Endothelial cell of umbilical vein (primary cell): ENCODE results near the gene USP2. TPM values are rescaled to one million over a fixed set of nuclear protein-coding genes. Genes with fewer than 3 reads are reported as not detected.

Source experiments
- BruUV-seq: library from RNA; stranded (reverse); fragments of 400-500 nt; replicated peaks from 2 replicates; lab custom pipeline; 2021; lab: Mats Ljungman, UMichigan
- CTCF ChIA-PET: fragments of 300-600, 350-600 bp; sonication (Branson Sonifier 250); formaldehyde crosslinking; loops from one replicate; lab custom pipeline; 2021; ENCODE audit warnings: antibody characterized with exemption, inconsistent platforms; lab: Charles Lee
- POLR2A ChIA-PET: fragments of 300-600, 350-600 bp; sonication (Branson Sonifier 250); formaldehyde crosslinking; loops from one replicate; lab custom pipeline; 2021; ENCODE audit warnings: antibody characterized with exemption, inconsistent platforms; lab: Charles Lee
- DNase-seq: peaks from one replicate; pipeline ENCODE4 v3.0.0-alpha.2; 2011; ENCODE audit warnings: low read depth, low spot score
- FAIRE-seq: peaks from 2 replicates; lab custom pipeline; 2011; peaks lifted over from hg19 to GRCh38; lab: Jason Lieb, UNC
- H2AFZ ChIP-seq: 2 replicates; pipeline ENCODE4 v1.6.0; 2012; ENCODE audit warnings: low read depth, low read length, control low read depth, inconsistent platforms
- H3K27ac ChIP-seq: 2 replicates; pipeline ENCODE4 v1.5.1; 2011; ENCODE audit warnings: low read depth, mild to moderate bottlenecking, control low read depth, low read length, moderate library complexity; ENCODE audit not compliant: insufficient read depth
- H3K27me3 ChIP-seq, 2 experiments: 2 replicates each; pipeline versions ENCODE4 v1.6.0 to v1.6.1; 2011; ENCODE audit warnings: low read length in 2 of 2, mixed read lengths in 1 of 2; ENCODE audit not compliant: control insufficient read depth in 2 of 2, insufficient read depth in 2 of 2
- H3K36me3 ChIP-seq, 2 experiments: 2 replicates in 1 of 2; 3 replicates in 1 of 2; pipeline ENCODE4 v1.5.1; 2011; ENCODE audit warnings: low read length in 2 of 2, mild to moderate bottlenecking in 1 of 2, moderate library complexity in 1 of 2; ENCODE audit not compliant: control insufficient read depth in 2 of 2, insufficient read depth in 2 of 2; ENCODE audit errors: extremely low read depth in 1 of 2
- H3K4me1 ChIP-seq: 3 replicates; pipeline ENCODE4 v1.5.1; 2011; ENCODE audit warnings: mild to moderate bottlenecking, low read length; ENCODE audit not compliant: control insufficient read depth, insufficient read depth; ENCODE audit errors: extremely low read depth
- H3K4me2 ChIP-seq: 2 replicates; pipeline ENCODE4 v1.6.1; 2011; ENCODE audit warnings: low read length, control low read depth, mixed read lengths; ENCODE audit not compliant: insufficient read depth
- H3K4me3 ChIP-seq, 3 experiments: fragments of 200-600 bp in 1 of 3; sonication (generic), shearing (Covaris generic) in 1 of 3; replicated peaks in 1 of 3; 2 replicates each; pipeline ENCODE4 v1.5.1; 2011 to 2016; ENCODE audit warnings: control low read depth in 3 of 3, low read length in 3 of 3, mild to moderate bottlenecking in 2 of 3, inconsistent platforms in 1 of 3, low read depth in 1 of 3, moderate library complexity in 1 of 3; ENCODE audit not compliant: insufficient read depth in 1 of 3
- H3K79me2 ChIP-seq: 2 replicates; pipeline ENCODE4 v1.6.0; 2012; ENCODE audit warnings: low read length, inconsistent platforms; ENCODE audit not compliant: control insufficient read depth, insufficient read depth
- H3K9ac ChIP-seq: replicated peaks from 2 replicates; pipeline ENCODE3; 2011; ENCODE audit warnings: low read length, control low read depth; ENCODE audit not compliant: insufficient read depth; ENCODE audit errors: extremely low read depth
- H3K9me1 ChIP-seq: replicated peaks from 3 replicates; pipeline ENCODE4 v1.6.0; 2011; ENCODE audit warnings: mild to moderate bottlenecking, low read length; ENCODE audit not compliant: control insufficient read depth, insufficient read depth; ENCODE audit errors: extremely low read depth
- H3K9me3 ChIP-seq: replicated peaks from 2 replicates; pipeline ENCODE4 v1.5.1; 2012; ENCODE audit warnings: low read length, inconsistent platforms; ENCODE audit not compliant: control insufficient read depth, insufficient read depth
- H4K20me1 ChIP-seq: replicated peaks from 2 replicates; pipeline ENCODE3; 2011; ENCODE audit warnings: mild to moderate bottlenecking, low read length; ENCODE audit not compliant: control insufficient read depth, insufficient read depth; ENCODE audit errors: extremely low read depth
- CTCF ChIP-seq, 2 donors: IDR thresholded peaks; 1 replicate in 1 of 2; 2 replicates in 1 of 2; pipeline ENCODE4 v1.5.1; 2011; ENCODE audit warnings: low read length in 2 of 2, mild to moderate bottlenecking in 2 of 2, moderate library complexity in 2 of 2, control low read depth in 1 of 2, inconsistent platforms in 1 of 2, low read depth in 1 of 2; ENCODE audit not compliant: insufficient read depth in 1 of 2; ENCODE audit errors: extremely low read depth in 1 of 2
- EZH2 ChIP-seq: IDR thresholded peaks from 2 replicates; pipeline ENCODE4 v1.6.1; 2012; ENCODE audit warnings: borderline replicate concordance, low read depth, mild to moderate bottlenecking, moderate library complexity, low read length, inconsistent platforms; ENCODE audit not compliant: severe bottlenecking
- FOS ChIP-seq: IDR thresholded peaks from 2 replicates; pipeline ENCODE4 v1.6.1; 2011; ENCODE audit warnings: mild to moderate bottlenecking, low read length, moderate library complexity, borderline replicate concordance; ENCODE audit not compliant: insufficient read depth
- GATA2 ChIP-seq: IDR thresholded peaks from 2 replicates; pipeline ENCODE4 v1.7.0; 2011; ENCODE audit warnings: low read depth, mild to moderate bottlenecking, moderate library complexity, mixed read lengths, low read length; ENCODE audit not compliant: insufficient read length, insufficient read depth
- JUN ChIP-seq: IDR thresholded peaks from 2 replicates; pipeline ENCODE4 v1.6.1; 2011; ENCODE audit warnings: borderline replicate concordance, low read depth; ENCODE audit not compliant: insufficient read length, insufficient read depth
- MAX ChIP-seq: IDR thresholded peaks from 2 replicates; pipeline ENCODE4 v1.6.1; 2011; ENCODE audit not compliant: insufficient read depth, insufficient read length
- MYC ChIP-seq: IDR thresholded peaks from one replicate; pipeline ENCODE4 v1.6.1; 2011; ENCODE audit warnings: mild to moderate bottlenecking, low read depth, low read length
- POLR2A ChIP-seq: IDR thresholded peaks from 2 replicates; pipeline ENCODE4 v1.6.1; 2012; ENCODE audit warnings: low read depth, mild to moderate bottlenecking, control low read depth, low read length
- POLR2AphosphoS5 ChIP-seq: IDR thresholded peaks from 2 replicates; pipeline ENCODE4 v1.6.1; 2012; ENCODE audit warnings: low read depth, mild to moderate bottlenecking, control low read depth, low read length, moderate library complexity; ENCODE audit not compliant: insufficient read depth
- dilution Hi-C: fragments of 300-500 bp; cut with MboI; formaldehyde crosslinking; loops from one replicate; pipeline ENCODE4 v1.15.0; 2019; ENCODE audit warnings: low sequenced_read_pairs; ENCODE audit not compliant: extremely low pct_ligation_motif_present
- intact Hi-C: fragments of 100-400 bp; cut with micrococcal nuclease; formaldehyde crosslinking; loops from one replicate; pipeline ENCODE4 v1.10.0; 2022
- polyA plus RNA-seq, 4 experiments: library from polyadenylated mRNA; depleted of rRNA in 3 of 4; stranded (reverse) in 3 of 4; unstranded in 1 of 4; fragments of >200 nt; gene quantifications; 2 replicates each; pipeline versions ENCODE4 v1.2.1 to v1.2.3, GENCODE V29; 2011 to 2012; ENCODE audit warnings: missing spikeins in 1 of 4
- total RNA-seq: library from RNA; stranded (reverse); gene quantifications from 2 replicates; pipeline ENCODE4 v1.2.3, GENCODE V29; 2021

Gene USP2
- total and polyA plus RNA-seq, 2 donors (not counting 3 experiments of a cell fraction or from before 2014, with no cell fraction given) = 0.21 to 1.2 TPM

GRCh38 chr11:119424276-119424675, 42.8 kb upstream of the USP2 start:
- DNase-seq = no peak
- no peak overlapping the region for H2AFZ ChIP-seq
- no peaks in the 10 kb centered on the region for H3K4me1 ChIP-seq
- H3K79me2 ChIP-seq = no peaks in the 10 kb centered on the region
- no peaks in the 10 kb centered on the region for H3K36me3 ChIP-seq
- no peak for FAIRE-seq
- dilution Hi-C loops = no loop called here
- H3K9ac ChIP-seq = no peak overlapping the region
- ChIA-PET POLR2A (no interaction called here), CTCF (no interaction called here)
- no peak overlapping the region for H3K4me2 ChIP-seq
- no TSS peak for BruUV-seq
- no peaks in the 10 kb centered on the region for H3K9me3 ChIP-seq
- TF ChIP-seq FOS = no peak
- TF ChIP-seq MAX = no peak
- TF ChIP-seq POLR2A = no peak
- no peak for TF ChIP-seq EZH2
- TF ChIP-seq POLR2AphosphoS5 = no peak
- no peak for TF ChIP-seq JUN
- TF ChIP-seq MYC = no peak
- TF ChIP-seq GATA2 = no peak
- no peak for TF ChIP-seq CTCF (IDR thresholded peaks at IDR 0.05; ENCODE audit: extremely low read depth in 1 of 2, insufficient read depth in 1 of 2, low read depth in 1 of 2, low read length in 2 of 2)
- peaks cover 26 to 35% of the 10 kb centered on the region in 2 experiments for H3K27me3 ChIP-seq
- H4K20me1 ChIP-seq = no peaks in the 10 kb centered on the region
- no peaks in the 10 kb centered on the region for H3K9me1 ChIP-seq
- no peak overlapping the region for H3K4me3 ChIP-seq
- intact Hi-C loops = no loop called here
- no peak overlapping the region for H3K27ac ChIP-seq
